GM21390 (cell line): ENCODE measurements around the gene SLC25A38.

ENCODE experiments used
- ATAC-seq: cut with Tn5 transposase; IDR thresholded peaks from one replicate; pipeline ENCODE4 v1.9.1; 2021; ENCODE audit not compliant: unreplicated experiment

The SLC25A38 gene

DNA sequence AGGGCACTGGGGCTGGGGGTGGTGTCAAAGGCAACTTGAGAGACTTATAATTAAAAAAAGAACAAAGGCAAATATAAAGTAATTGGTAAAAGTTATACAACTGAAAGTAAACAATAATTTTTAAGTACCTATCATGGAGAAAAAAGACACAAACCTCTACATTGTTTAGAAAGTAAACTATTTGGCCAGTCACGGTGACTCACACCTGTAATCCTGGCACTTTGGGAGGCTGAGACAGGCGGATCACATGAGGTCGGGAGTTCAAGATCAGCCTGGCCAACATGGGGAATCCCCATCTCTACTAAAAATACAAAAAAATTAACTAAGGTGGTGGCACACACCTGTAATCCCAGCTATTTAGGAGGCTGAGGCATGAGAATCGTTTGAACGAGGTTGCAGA, 49.2 kb downstream of the SLC25A38 start:
- ATAC-seq, result no peak

DNA sequence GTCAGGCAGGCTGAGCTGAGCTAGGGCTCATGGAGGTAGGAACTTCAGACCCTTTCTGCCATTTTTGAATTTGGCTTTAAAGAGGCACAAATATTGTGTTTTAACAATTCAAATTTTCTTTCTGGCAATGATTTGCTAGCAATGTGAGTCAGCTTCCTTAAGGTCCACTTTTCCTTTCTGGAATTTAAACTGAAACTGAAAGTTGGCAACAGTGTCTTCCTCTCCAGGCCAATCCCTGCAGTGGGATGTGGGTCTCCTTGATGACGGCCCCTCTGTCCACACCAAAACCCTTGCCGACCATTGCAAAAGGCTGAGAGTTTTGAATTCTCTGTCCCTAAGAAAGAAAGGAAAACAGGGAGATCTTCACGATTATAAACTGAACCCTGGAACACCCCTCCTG, 50.5 kb downstream of the SLC25A38 start:
- no peak for ATAC-seq

- no peak for ATAC-seq
These were observed 51.4 kb downstream of the SLC25A38 start for GRCh38 chr3:39434574-39434973.

GRCh38 chr3:39435006-39435748, 52.0 kb downstream of the SLC25A38 start:
- ATAC-seq, result no peak

DNA sequence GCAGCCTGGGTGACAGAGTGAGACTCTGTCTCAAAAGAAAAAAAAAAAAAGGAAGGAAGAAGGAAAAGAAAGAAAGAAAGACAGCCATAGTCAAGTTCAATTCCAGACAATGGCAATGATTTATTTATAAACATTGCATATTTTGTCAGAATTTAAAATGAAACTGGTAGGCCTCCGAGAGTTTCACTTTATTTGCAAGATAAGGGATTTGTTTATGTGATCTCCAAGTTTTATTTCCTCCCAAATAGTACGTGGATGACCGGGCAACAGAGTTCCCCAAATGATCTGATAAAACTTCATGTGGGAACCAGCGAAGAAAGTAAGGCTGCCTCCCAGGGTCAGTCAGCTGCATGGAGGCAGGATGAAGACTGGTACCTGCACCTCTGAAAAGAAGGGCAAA, 55.7 kb downstream of the SLC25A38 start:
- no peak for ATAC-seq

DNA sequence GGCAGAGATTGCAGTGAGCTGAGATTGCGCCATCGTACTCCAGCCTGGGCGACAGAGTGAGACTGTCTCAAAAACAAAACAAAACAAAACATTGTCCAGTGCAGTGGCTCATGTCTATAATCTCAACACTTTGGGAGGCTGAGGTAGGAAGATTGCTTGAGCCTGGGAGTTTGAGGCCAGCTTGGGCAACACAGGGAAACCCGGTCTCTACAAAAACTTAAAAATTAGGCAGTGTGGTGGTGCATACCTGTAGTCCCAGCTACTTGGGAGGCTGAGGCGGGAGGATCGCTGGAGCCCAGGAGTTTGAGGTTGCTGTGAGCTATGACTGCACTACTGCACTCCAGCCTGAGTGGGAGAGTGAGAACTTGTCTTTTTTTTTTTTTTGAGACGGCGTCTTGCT, 57.1 kb downstream of the SLC25A38 start:
- no peak for ATAC-seq

GRCh38 chr3:39443530-39443929, 60.4 kb downstream of the SLC25A38 start:
- no peak for ATAC-seq

- ATAC-seq, result no peak
These were observed 62.8 kb downstream of the SLC25A38 start for GRCh38 chr3:39445927-39446326.

GRCh38 chr3:39446444-39446843, 63.3 kb downstream of the SLC25A38 start:
- no peak for ATAC-seq
